GM18499 (cell line): ENCODE measurements around the gene SIN3B.

Experiments used
- ATAC-seq: cut with Tn5 transposase; IDR thresholded peaks from one replicate; pipeline ENCODE4 v1.9.1; 2021; ENCODE audit warnings: moderate number of reproducible peaks; ENCODE audit not compliant: insufficient read depth, unreplicated experiment

The SIN3B gene

DNA sequence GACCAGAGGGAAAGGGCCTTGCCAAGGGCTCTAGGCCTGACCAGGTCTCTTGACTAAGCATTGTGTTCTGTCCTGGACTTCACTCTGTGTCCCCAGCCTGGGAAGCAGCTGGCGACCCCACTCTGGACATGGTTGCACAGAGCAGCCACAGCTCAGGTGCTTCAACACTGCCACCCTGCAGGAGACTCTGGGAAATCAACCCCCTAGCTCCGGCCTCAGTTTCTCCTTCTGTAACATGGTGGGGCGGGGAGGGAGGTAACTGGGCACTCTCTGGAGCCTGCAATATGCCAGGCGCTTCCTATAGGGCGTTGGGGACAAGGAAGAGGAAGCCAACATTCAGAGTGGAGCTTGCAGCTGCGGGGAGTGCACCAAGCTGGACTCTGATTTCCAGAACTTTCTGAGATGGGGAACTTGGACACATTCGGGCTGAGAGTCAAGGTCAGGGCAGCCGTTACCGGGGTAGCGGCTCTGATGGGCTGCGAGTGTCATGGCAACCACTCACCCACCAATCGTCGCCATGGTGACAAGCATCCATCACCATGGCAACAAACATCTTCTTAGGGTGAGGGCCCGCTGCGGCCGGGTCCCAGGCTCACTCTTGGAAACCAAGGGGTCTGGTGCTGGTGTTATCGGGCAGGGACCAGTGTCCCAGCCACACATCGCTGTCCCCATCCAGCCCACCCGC lies 72.4 kb downstream of the SIN3B start:
- no peak for ATAC-seq

DNA sequence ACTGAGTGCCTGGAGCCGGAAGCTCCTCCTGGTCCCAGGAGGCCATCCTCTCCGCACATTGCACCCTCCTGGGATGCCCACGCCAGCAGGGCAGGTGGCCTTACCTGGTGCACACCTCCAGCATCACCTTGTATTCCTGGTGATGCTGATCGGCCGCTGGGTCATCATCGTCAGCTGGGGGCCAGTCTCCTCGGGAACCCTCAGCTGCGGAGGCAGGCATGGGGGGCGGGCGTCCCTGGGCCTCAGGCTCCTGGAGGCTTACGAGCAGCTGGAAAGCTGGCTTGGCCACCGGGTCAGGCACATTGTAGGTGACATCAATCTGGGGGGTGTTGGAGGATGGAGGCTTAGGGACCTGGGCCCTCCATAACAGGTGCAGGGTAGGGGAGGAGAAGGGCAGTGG lies 73.3 kb downstream of the SIN3B start:
- ATAC-seq: no peak

GRCh38 chr19:16903347-16903746 lies 74.1 kb downstream of the SIN3B start:
- no peak for ATAC-seq

- ATAC-seq: no peak
Measured at GRCh38 chr19:16904599-16904998, 75.4 kb downstream of the SIN3B start.

GRCh38 chr19:16908759-16909158 lies 79.6 kb downstream of the SIN3B start:
- ATAC-seq: no peak

GRCh38 chr19:16911046-16911445 lies 81.8 kb downstream of the SIN3B start:
- no peak for ATAC-seq

DNA sequence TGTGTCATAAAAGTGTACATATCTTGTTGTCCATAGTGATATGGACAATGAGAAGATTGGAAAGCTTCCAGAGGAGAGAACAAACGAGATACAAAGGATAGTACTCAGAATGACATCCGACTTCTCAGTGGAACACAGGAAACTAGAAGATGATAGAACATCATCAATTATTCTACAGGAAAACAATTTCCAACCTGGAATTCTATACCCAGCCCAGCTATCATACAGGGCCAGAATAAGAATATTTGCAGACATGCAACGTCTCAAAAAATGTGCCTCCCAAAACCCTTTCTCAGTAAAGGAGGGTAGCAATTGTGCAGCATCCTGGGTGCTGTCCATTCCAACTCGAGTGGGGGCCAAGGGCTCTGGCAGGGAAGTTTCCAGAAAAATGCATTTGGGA lies 83.6 kb downstream of the SIN3B start:
- no peak for ATAC-seq

GRCh38 chr19:16914421-16914820 lies 85.2 kb downstream of the SIN3B start:
- no peak for ATAC-seq

- no peak for ATAC-seq
Measured at GRCh38 chr19:16915135-16915534, 85.9 kb downstream of the SIN3B start.

GRCh38 chr19:16915734-16916133 lies 86.5 kb downstream of the SIN3B start:
- no peak for ATAC-seq

DNA sequence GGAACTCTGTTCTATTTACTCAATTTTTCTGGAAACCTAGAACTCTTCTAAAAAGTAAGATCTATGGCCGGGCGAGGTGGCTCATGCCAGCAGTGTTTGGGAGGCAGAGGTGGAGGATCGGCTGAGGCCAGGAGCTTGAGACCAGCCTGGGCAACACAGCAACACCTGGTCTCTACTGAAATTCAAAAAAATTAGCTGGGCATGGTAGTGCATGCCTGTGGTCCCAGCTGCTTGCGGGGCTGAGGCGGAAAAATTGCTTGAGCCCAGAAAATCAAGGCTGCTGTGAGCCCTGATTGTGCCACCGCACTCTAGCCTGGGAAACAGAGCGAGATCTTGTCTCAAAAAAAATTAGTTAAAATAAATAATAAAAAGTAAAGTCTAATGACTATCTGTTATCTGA lies 88.2 kb downstream of the SIN3B start:
- ATAC-seq: no peak

GRCh38 chr19:16919496-16919895 lies 90.3 kb downstream of the SIN3B start:
- no peak for ATAC-seq

- ATAC-seq: no peak
Measured at GRCh38 chr19:16920816-16921529, 91.8 kb downstream of the SIN3B start.

DNA sequence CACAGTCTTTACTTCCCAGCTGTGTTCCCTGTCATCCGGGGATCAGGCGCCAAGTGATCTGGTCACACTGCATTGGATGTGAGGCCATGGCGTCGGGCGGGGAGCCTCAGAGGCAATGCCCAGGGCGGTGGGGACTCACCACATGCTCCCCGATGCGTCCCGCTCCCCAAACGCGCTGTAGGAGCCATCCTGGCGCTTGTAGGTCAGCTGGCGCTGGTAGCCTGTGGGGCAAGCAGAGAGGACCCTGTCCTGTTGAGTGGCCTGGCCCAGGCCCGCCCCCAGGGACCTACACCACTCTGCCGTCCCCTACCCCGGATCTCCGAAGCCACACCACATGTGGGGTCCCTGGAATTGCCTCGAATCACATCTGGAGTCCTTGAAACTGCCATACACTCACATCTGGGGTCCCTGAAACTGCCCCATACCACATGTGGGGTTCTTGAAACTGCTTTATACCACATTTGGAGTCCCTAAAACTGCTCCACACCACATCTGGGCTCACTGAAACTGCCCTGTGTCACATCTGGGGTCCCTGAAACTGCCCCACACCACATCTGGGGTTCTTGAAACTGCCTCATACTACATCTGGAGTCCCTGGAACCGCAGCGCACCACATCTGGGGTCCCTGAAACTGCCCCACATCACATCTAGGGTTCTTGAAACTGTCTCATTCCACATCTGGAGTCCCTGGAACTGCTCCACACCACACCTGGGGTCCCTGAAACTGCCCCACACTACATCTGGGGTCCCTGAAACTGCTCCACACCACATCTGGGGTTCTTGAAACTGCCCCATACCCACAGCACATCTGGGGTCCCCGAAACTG lies 92.8 kb downstream of the SIN3B start:
- no peak for ATAC-seq

- ATAC-seq: no peak
Measured at GRCh38 chr19:16922592-16922934, 93.4 kb downstream of the SIN3B start.

DNA sequence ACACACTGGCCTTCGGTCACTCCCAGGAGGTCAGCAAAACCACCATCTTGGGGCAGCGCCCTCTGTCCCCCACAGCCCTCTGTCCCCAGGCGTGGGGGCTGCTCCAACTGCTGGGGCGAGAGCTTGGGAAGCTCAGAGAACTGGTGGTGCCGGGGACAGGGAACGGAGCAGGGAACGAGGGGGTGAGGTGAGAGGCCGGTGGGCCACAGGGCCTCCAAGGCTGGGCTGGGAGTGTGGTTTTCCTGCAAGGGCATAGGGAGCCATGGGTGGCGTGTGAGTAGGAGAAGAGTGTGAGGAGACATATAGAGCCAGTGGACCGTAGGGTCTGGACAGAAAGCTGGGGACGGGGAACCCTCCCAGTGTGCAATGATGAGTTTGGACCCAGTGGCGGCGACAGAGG lies 93.8 kb downstream of the SIN3B start:
- no peak for ATAC-seq

GRCh38 chr19:16927883-16928282 lies 98.7 kb downstream of the SIN3B start:
- no peak for ATAC-seq

DNA sequence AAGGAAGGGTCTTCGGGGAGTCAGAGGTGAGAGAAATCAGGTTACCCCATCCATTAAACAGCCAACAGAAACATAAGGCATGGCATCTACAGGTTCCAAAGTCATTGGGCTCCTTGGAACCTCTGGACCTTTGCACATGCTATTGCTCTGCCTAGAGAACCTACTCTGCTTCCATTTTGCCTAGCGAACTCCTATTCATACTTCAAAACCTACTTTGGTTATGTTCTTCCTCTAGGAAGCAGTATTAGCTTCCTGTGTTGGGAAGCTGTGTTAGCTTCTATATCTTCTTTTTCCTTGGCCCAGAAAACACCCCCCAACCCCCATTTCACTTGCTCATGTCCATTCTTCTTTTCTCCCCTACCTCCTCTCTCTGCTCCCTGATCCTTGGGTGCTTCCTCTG lies 99.2 kb downstream of the SIN3B start:
- no peak for ATAC-seq

DNA sequence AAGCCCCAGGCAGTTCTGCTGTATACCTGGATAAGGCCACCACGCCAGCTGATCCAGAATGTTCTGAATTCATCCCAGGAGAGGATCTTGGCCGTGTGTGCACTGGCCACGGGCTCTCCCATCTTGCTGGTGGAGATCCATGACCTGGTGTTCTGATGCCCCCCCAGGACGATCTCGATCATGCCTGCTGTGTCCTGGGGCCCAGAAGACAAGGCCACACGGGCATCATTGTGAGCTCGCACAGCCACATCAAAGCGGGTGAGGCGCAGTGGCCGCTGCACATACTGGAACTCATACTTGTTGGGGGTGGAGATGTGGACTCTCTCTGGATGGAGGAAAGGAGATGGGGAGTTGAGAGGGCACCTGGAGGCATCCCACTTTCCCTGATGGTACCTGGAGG lies 99.7 kb downstream of the SIN3B start:
- no peak for ATAC-seq
